Cardiac muscle cell (in vitro differentiated cells and primary cell): ENCODE results near the gene MSL1. TPM values are rescaled to one million over a fixed set of nuclear protein-coding genes. Genes with fewer than 3 reads are reported as not detected.
A peak's percentile ranks its signal among the peaks of the same experiment; 100 is the strongest.

Experiments
- DNase-seq, 2 donors: peaks; one replicate each; pipeline versions ENCODE4 v3.0.0 to v3.0.0-alpha.2; 2010 to 2017; ENCODE audit warnings: low read depth in 1 of 2, low spot score in 1 of 2
- H3K27ac ChIP-seq: fragments of 200-600 bp; sonication (generic); 2 replicates; pipeline ENCODE4 v1.5.1; 2016
- H3K27me3 ChIP-seq: fragments of 200-600 bp; sonication (generic); 2 replicates; pipeline ENCODE4 v1.6.0; 2016; ENCODE audit warnings: control low read depth
- H3K36me3 ChIP-seq: fragments of 200-600 bp; sonication (generic); 2 replicates; pipeline ENCODE4 v1.5.1; 2016; ENCODE audit warnings: control low read depth
- H3K4me1 ChIP-seq: fragments of 200-600 bp; sonication (generic); 2 replicates; pipeline ENCODE4 v1.8.1; 2017; ENCODE audit warnings: low read depth, mild to moderate bottlenecking, mixed run types
- H3K4me3 ChIP-seq: fragments of 200-600 bp; sonication (generic); 2 replicates; pipeline ENCODE4 v1.5.1; 2016; ENCODE audit warnings: mild to moderate bottlenecking
- H3K9me3 ChIP-seq: fragments of 200-600 bp; sonication (generic); 2 replicates; pipeline ENCODE4 v1.5.1; 2017; ENCODE audit warnings: low read depth, mild to moderate bottlenecking, control low read depth
- CTCF ChIP-seq: IDR thresholded peaks from 2 replicates; pipeline ENCODE4 v1.5.1; 2012; ENCODE audit warnings: low read depth, mild to moderate bottlenecking, low read length
- polyA plus RNA-seq: library from polyadenylated mRNA; unstranded; fragments of >200 nt; fragmentation: Nextera tagmentation; extraction: Ambion mirVana; gene quantifications from 2 replicates; pipeline ENCODE4 v1.2.1, GENCODE V29; 2016
- total RNA-seq: library from RNA; depleted of rRNA; stranded (reverse); fragments of >200 nt; gene quantifications from 2 replicates; pipeline ENCODE4 v1.2.3, GENCODE V29; 2016

Gene MSL1
- total and polyA plus RNA-seq, 2 experiments from 2014 or later = 33.2 to 104 TPM

- Histone ChIP-seq H3K4me3 (no peak overlapping the region), H3K27ac (peak overlapping the region; percentile 44), H3K9me3 (no peaks in the 10 kb centered on the region), H3K36me3 (no peaks in the 10 kb centered on the region), H3K4me1 (peaks cover 50% of the 10 kb centered on the region), H3K27me3 (no peaks in the 10 kb centered on the region)
- no peak for DNase-seq
- no peak for TF ChIP-seq CTCF
Observed at GRCh38 chr17:40112191-40112711, 9.5 kb upstream of the MSL1 start.

- Histone ChIP-seq H3K27ac (peak overlapping the region; percentile 44), H3K4me3 (no peak overlapping the region), H3K4me1 (peaks cover 45% of the 10 kb centered on the region), H3K27me3 (no peaks in the 10 kb centered on the region), H3K9me3 (no peaks in the 10 kb centered on the region), H3K36me3 (no peaks in the 10 kb centered on the region)
- TF ChIP-seq CTCF = no peak
- DNase-seq = no peak
Observed at GRCh38 chr17:40112718-40113109, 9.1 kb upstream of the MSL1 start.

- H3K4me3 ChIP-seq = peak overlapping the region; percentile 23
- peak; percentile 94 to 96 for DNase-seq
- H3K27ac ChIP-seq = peak overlapping the region; percentile 90
- H3K4me1 ChIP-seq = peaks cover 42% of the 10 kb centered on the region
- no peaks in the 10 kb centered on the region for H3K36me3 ChIP-seq
- peak; percentile 88 for TF ChIP-seq CTCF
- no peaks in the 10 kb centered on the region for H3K27me3 ChIP-seq
- H3K9me3 ChIP-seq = no peaks in the 10 kb centered on the region
Observed at GRCh38 chr17:40113110-40113906, 8.5 kb upstream of the MSL1 start.

- DNase-seq = peak in 1 of 2 donors; percentile 38
- Histone ChIP-seq H3K9me3 (no peaks in the 10 kb centered on the region), H3K4me3 (peak overlapping the region; percentile 23), H3K27ac (peak overlapping the region; percentile 90), H3K27me3 (no peaks in the 10 kb centered on the region), H3K36me3 (no peaks in the 10 kb centered on the region), H3K4me1 (peaks cover 41% of the 10 kb centered on the region)
- TF ChIP-seq CTCF = no peak
Observed at GRCh38 chr17:40113907-40114245, 7.9 kb upstream of the MSL1 start.

GRCh38 chr17:40115101-40115436 lies 6.7 kb upstream of the MSL1 start:
- Histone ChIP-seq H3K9me3 (no peaks in the 10 kb centered on the region), H3K36me3 (no peaks in the 10 kb centered on the region), H3K27me3 (no peaks in the 10 kb centered on the region), H3K4me1 (peaks cover 35% of the 10 kb centered on the region), H3K27ac (no peak overlapping the region), H3K4me3 (no peak overlapping the region)
- no peak for DNase-seq
- no peak for TF ChIP-seq CTCF
